ENCODE data around the gene NGEF. TPM values are rescaled to one million over a fixed set of nuclear protein-coding genes. Genes with fewer than 3 reads are reported as not detected.
A peak's percentile ranks its signal among the peaks of the same experiment; 100 is the strongest.

The NGEF gene
- total RNA-seq, 1 experiment from 2014 or later, result 71.3 TPM

DNA sequence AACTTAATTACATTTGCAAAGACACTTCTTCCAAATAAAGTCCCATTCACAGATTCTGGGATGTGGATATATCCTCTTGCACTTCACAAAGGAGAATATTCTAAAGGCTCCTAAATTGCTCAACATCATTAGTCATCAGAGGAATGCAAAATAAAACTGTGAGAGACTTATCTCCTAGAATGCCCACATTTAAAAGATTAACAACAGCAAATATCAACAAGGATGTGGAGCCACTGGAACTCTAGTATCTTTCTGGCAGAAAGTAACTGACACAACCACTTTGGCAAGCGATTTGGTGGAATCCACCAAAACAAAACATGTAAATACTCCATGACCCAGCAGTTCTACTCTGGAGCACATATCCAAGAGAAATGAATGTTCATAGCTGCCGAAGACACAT, 24.0 kb upstream of the NGEF start:
- Histone ChIP-seq H3K27ac (ENCODE audit: low read length) (peak overlapping the region; percentile 71), H3K9ac (ENCODE audit: low read length) (no peak overlapping the region), H3K4me1 (ENCODE audit: insufficient read depth, low read length) (peaks cover 53% of the 10 kb centered on the region), H3F3A (ENCODE audit: low read length, unreplicated experiment) (peaks cover 5% of the 10 kb centered on the region), H3K79me2 (ENCODE audit: low read length) (peaks cover 20% of the 10 kb centered on the region), H3K36me3 (ENCODE audit: low read depth, low read length) (no peaks in the 10 kb centered on the region), H3K4me2 (ENCODE audit: low read length) (peak overlapping the region; percentile 18; the same call in 1 of the 2 replicates), H3K9me3 (ENCODE audit: low read length) (no peaks in the 10 kb centered on the region), H3K9me2 (replicated peaks; ENCODE audit: low read length) (no peaks in the 10 kb centered on the region), H2AFZ (ENCODE audit: low read length) (no peak overlapping the region), H3K4me3 (ENCODE audit: low read length) (no peak overlapping the region), H3K27me3 (ENCODE audit: low read length) (no peaks in the 10 kb centered on the region), H4K20me1 (ENCODE audit: low read length) (no peaks in the 10 kb centered on the region)
- CTCF ChIA-PET, result no interaction called here
- intact Hi-C loops (cut with micrococcal nuclease), result no loop called here
- POLR2A ChIA-PET (ENCODE audit: unreplicated experiment), result no interaction called here
- DNase-seq, result peak; percentile 88
- no TSS peak for BruUV-seq (replicated peaks)
- ATAC-seq, result no peak
- TF ChIP-seq EZH2 (IDR thresholded peaks at IDR 0.05; ENCODE audit: low read length, unreplicated experiment), result no peak
- TF ChIP-seq, protein P1, sequence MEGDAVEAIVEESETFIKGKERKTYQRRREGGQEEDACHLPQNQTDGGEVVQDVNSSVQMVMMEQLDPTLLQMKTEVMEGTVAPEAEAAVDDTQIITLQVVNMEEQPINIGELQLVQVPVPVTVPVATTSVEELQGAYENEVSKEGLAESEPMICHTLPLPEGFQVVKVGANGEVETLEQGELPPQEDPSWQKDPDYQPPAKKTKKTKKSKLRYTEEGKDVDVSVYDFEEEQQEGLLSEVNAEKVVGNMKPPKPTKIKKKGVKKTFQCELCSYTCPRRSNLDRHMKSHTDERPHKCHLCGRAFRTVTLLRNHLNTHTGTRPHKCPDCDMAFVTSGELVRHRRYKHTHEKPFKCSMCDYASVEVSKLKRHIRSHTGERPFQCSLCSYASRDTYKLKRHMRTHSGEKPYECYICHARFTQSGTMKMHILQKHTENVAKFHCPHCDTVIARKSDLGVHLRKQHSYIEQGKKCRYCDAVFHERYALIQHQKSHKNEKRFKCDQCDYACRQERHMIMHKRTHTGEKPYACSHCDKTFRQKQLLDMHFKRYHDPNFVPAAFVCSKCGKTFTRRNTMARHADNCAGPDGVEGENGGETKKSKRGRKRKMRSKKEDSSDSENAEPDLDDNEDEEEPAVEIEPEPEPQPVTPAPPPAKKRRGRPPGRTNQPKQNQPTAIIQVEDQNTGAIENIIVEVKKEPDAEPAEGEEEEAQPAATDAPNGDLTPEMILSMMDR (conservative IDR thresholded peaks at IDR 0.05; ENCODE audit: low read depth, low read length), result no peak
- TF ChIP-seq EZH2phosphoT487 (IDR thresholded peaks at IDR 0.05; ENCODE audit: borderline replicate concordance, low read length), result no peak

DNA sequence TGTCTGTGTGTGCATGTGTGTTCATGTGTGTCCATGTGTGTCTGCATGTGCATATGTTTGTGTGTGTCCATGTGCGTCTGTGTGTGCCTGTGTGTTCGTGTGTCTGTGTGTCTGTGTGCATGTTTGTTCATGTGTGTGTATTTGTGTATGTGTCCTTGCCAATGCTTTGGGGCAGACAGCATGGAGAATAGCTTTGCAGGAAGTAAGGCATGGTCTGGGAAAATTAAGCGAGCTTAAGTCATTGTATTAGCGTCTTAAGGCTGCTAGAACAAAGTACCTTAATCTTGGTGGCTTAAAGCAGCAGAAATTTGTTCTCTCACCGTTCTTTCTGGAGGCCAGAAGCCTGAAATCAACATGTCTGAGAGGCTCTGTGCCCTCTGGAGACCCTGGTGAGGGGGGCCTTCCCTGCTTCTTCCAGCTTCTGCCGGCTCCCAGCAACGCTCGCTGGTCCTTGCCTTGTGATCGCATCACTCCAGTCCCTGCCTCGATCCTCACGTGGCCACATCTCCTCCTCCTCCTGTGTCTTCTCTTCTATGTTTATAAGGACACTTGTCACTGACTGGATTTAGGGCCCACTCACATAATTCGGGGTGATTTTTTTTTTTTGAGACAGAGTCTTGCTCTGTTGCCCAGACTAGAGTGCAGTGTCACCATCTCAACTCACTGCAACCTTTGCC, 23.2 kb upstream of the NGEF start:
- H3K4me1 ChIP-seq (ENCODE audit: insufficient read depth, low read length), result peaks cover 55% of the 10 kb centered on the region
- no peak overlapping the region for H3K4me3 ChIP-seq (ENCODE audit: low read length)
- peaks cover 25% of the 10 kb centered on the region for H3K79me2 ChIP-seq (ENCODE audit: low read length)
- no peaks in the 10 kb centered on the region for H4K20me1 ChIP-seq (ENCODE audit: low read length)
- ATAC-seq (no peak), DNase-seq (no peak)
- H3K9ac ChIP-seq (ENCODE audit: low read length), result peak overlapping the region; percentile 17; the same call in 1 of the 2 replicates
- BruUV-seq (replicated peaks), result no TSS peak
- no peaks in the 10 kb centered on the region for H3K36me3 ChIP-seq (ENCODE audit: low read depth, low read length)
- TF ChIP-seq, protein P1 (conservative IDR thresholded peaks at IDR 0.05; ENCODE audit: low read depth, low read length), result no peak
- TF ChIP-seq EZH2 (IDR thresholded peaks at IDR 0.05; ENCODE audit: low read length, unreplicated experiment) (no peak), EZH2phosphoT487 (IDR thresholded peaks at IDR 0.05; ENCODE audit: borderline replicate concordance, low read length) (no peak)
- CTCF ChIA-PET, result no interaction called here
- no peaks in the 10 kb centered on the region for H3K27me3 ChIP-seq (ENCODE audit: low read length)
- H3F3A ChIP-seq (ENCODE audit: low read length, unreplicated experiment), result peaks cover 5% of the 10 kb centered on the region
- H3K27ac ChIP-seq (ENCODE audit: low read length), result peak overlapping the region; percentile 71
- H2AFZ ChIP-seq (ENCODE audit: low read length), result no peak overlapping the region
- no peaks in the 10 kb centered on the region for H3K9me2 ChIP-seq (replicated peaks; ENCODE audit: low read length)
- intact Hi-C loops (cut with micrococcal nuclease), result no loop called here
- POLR2A ChIA-PET (ENCODE audit: unreplicated experiment), result no interaction called here
- H3K4me2 ChIP-seq (ENCODE audit: low read length), result no peak overlapping the region; the same call in 1 of the 2 replicates
- no peaks in the 10 kb centered on the region for H3K9me3 ChIP-seq (ENCODE audit: low read length)

GRCh38 chr2:233035426-233036161, 22.5 kb upstream of the NGEF start:
- no peaks in the 10 kb centered on the region for H3K27me3 ChIP-seq (ENCODE audit: low read length)
- intact Hi-C loops (cut with micrococcal nuclease), result no loop called here
- no peaks in the 10 kb centered on the region for H3K9me2 ChIP-seq (replicated peaks; ENCODE audit: low read length)
- no peak overlapping the region for H2AFZ ChIP-seq (ENCODE audit: low read length)
- ATAC-seq (no peak), DNase-seq (no peak)
- H3K4me2 ChIP-seq (ENCODE audit: low read length), result no peak overlapping the region
- peaks cover 26% of the 10 kb centered on the region for H3K79me2 ChIP-seq (ENCODE audit: low read length)
- peaks cover 62% of the 10 kb centered on the region for H3K4me1 ChIP-seq (ENCODE audit: insufficient read depth, low read length)
- peaks cover 5% of the 10 kb centered on the region for H3F3A ChIP-seq (ENCODE audit: low read length, unreplicated experiment)
- peak overlapping the region; percentile 98; the same call in 1 of the 2 replicates for H3K27ac ChIP-seq (ENCODE audit: low read length)
- TF ChIP-seq EZH2 (IDR thresholded peaks at IDR 0.05; ENCODE audit: low read length, unreplicated experiment) (no peak), EZH2phosphoT487 (IDR thresholded peaks at IDR 0.05; ENCODE audit: borderline replicate concordance, low read length) (no peak)
- TF ChIP-seq, protein P1 (conservative IDR thresholded peaks at IDR 0.05; ENCODE audit: low read depth, low read length), result no peak
- H4K20me1 ChIP-seq (ENCODE audit: low read length), result no peaks in the 10 kb centered on the region
- ChIA-PET POLR2A (ENCODE audit: unreplicated experiment) (no interaction called here), CTCF (no interaction called here)
- H3K36me3 ChIP-seq (ENCODE audit: low read depth, low read length), result no peaks in the 10 kb centered on the region
- no TSS peak for BruUV-seq (replicated peaks)
- no peaks in the 10 kb centered on the region for H3K9me3 ChIP-seq (ENCODE audit: low read length)
- no peak overlapping the region for H3K9ac ChIP-seq (ENCODE audit: low read length)
- no peak overlapping the region for H3K4me3 ChIP-seq (ENCODE audit: low read length)
